HPDE6-E6E7 (cell line): ENCODE measurements around the gene MSANTD3.
A peak's percentile ranks its signal among the peaks of the same experiment; 100 is the strongest.
"Not testable (repeated sequence)": the region's sequence is repeated elsewhere in the genome, so short reads cannot be mapped to it uniquely, and the experiment has no call there.

ENCODE experiments used
- DNase-seq: peaks from one replicate; pipeline ENCODE4 v3.0.0; 2011; ENCODE audit warnings: missing footprints; ENCODE audit errors: extremely low spot score

Gene MSANTD3

GRCh38 chr9:100428871-100429654, 2.1 kb downstream of the MSANTD3 start:
- peak; percentile 81 for DNase-seq

- DNase-seq, result no peak
Measured at GRCh38 chr9:100430286-100430940, 3.5 kb downstream of the MSANTD3 start.

- no peak for DNase-seq
Measured at GRCh38 chr9:100431886-100432285, 4.9 kb downstream of the MSANTD3 start.

DNA sequence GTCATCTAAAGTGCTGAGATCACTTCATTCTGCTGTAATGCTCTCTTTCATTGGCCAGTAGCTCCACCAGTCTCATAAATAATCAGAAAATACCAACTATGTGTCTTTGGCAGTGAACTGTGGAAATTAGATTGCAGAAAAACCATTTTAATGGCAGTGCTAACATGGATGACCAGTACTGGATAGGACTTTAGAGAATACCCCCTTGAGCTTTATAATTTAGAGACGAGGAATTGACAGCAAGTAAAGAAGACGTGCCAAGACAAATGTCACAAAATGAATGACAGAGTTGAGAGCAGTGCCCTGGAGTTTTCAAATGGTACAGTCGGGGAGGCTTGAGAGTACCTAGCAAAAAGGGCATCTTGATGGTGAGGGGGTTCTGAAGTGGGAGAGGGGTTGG, 5.8 kb downstream of the MSANTD3 start:
- no peak for DNase-seq

- no peak for DNase-seq
Measured at GRCh38 chr9:100436571-100436970, 9.6 kb downstream of the MSANTD3 start.

GRCh38 chr9:100437860-100438805, 11.2 kb downstream of the MSANTD3 start:
- no peak for DNase-seq

DNA sequence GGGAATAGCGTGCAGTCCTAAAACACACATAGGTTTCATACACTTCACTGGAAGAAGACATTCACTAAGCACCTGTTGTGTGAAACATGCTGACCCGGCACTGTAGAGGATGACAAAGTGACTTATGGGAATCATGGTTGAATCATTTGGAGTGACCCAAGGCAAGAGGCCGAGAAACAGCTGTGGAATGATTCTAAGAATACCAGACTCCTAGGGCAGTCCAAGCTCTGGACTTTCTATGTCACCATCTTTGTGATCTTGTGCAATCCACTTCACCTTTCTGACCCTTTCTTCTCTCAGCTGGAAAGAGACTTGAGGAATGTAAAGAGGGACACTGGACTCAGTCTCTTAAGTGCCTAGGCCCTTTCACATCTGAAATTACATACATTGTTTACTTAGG, 13.1 kb downstream of the MSANTD3 start:
- no peak for DNase-seq

DNA sequence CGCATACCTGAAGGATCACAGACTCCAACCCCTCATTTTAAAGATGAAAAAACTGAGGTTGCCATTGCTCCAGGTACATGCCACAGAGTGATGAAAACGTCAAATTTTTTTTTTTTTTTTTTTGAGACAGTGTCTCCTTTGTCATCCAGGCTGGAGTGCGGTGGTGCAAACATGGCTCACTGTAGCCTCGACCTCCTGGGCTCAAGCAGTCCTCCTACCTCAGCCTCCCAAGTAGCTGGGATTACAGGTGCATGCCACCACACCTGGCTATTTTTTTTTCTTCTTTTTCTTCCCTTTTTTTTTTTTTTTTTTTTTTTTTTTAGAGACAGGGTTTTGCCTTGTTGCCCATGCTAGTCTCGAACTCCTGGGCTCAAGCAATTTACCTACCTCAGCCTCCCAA, 13.5 kb downstream of the MSANTD3 start:
- not testable (repeated sequence) for DNase-seq

GRCh38 chr9:100441911-100442361, 15.0 kb downstream of the MSANTD3 start:
- no peak for DNase-seq

GRCh38 chr9:100443781-100444768, 17.1 kb downstream of the MSANTD3 start:
- no peak for DNase-seq

- no peak for DNase-seq
Measured at GRCh38 chr9:100445161-100445902, 18.4 kb downstream of the MSANTD3 start.

DNA sequence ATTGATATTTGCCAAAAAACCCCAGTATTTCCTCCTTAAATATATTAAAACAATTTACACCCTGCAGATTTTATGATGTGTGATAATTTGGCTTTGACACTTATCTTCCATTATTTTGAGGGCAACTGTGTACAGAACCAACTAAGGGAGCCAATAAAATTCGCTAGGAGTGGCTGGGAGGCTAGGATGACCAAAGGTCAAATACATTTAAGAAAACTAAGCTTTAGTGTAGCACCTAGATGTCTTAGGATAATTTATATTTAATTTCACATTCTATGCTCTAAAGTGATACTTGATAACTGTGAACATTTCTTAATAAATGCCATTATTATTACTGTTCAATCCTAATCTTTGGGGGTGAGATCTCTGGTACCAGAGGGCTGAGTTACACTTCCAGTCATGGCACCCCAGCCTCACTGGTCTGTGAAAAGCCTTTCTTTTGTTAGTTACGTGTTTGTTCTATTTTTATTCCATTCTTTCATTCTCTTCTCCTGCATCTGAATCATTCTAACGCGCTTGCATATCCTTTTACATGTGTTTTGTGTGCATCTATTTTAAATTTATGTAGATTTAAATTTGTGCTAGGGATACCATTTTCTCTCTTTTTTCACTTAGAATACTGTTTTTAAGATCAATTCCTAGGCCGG, 19.1 kb downstream of the MSANTD3 start:
- no peak for DNase-seq

DNA sequence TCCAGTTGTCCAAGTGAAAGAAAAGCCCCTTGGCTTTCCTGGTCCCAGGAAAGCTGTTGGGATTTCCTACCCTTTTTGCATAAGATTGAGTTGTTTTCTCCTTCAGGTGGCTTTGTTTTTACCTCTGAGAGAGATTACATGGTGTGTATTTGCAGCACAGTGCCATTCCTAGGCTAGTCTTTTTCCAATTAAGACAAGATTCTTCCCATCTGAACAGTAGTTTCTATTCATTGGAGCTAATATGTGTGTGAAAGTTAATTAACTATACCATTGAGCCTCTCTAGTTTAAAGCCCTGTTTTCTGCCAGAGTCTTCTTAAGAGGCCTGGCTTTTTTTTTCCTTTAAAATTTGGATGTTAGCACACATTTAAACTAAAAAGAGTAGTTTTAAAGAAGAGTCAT, 20.1 kb downstream of the MSANTD3 start:
- DNase-seq, result no peak

- DNase-seq, result no peak
Measured at GRCh38 chr9:100448266-100448665, 21.3 kb downstream of the MSANTD3 start.

- no peak for DNase-seq
Measured at GRCh38 chr9:100449420-100449819, 22.5 kb downstream of the MSANTD3 start.

GRCh38 chr9:100452894-100453293, 26.0 kb downstream of the MSANTD3 start:
- DNase-seq, result no peak

- no peak for DNase-seq
Measured at GRCh38 chr9:100455470-100455869, 28.5 kb downstream of the MSANTD3 start.

DNA sequence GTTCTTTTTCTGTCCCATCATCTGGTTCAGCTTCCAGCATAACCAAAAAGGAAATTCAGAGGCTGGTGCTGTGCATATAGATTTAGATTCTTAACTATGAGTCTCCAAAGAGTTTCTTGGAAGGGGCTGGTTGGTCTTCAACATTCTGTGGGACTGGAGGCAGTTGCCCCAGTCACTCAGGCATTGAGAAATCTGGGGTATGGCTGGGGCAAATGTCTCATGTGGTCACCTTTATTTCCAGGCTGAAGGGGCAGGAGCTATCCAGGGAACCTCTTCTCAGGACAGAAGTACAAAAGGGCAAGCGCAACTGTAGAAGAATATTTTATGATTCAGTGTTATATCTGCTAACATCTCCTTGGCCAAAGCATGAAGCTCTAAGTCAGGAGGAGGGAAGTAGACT, 30.6 kb downstream of the MSANTD3 start:
- DNase-seq, result no peak

- DNase-seq, result no peak
Measured at GRCh38 chr9:100459963-100460362, 33.0 kb downstream of the MSANTD3 start.

GRCh38 chr9:100465274-100465673, 38.3 kb downstream of the MSANTD3 start:
- DNase-seq, result no peak
